H9 (cell line): ENCODE results near the gene ETFB. TPM values are rescaled to one million over a fixed set of nuclear protein-coding genes. Genes with fewer than 3 reads are reported as not detected.

ENCODE experiments used
- DNase-seq: peaks from one replicate; pipeline ENCODE4 v3.0.0-alpha.2; 2017
- H2AFZ ChIP-seq: one replicate; pipeline ENCODE4 v1.6.1; 2013; ENCODE audit warnings: mild to moderate bottlenecking, low read length, control low read depth, moderate library complexity
- H2AK5ac ChIP-seq: 2 replicates; pipeline ENCODE4 v1.6.1; 2013; ENCODE audit warnings: low read length, control low read depth, mixed read lengths; ENCODE audit not compliant: insufficient read length
- H2BK120ac ChIP-seq: one replicate; pipeline ENCODE4 v1.6.1; 2013; ENCODE audit warnings: low read depth, mild to moderate bottlenecking, low read length, control low read depth, inconsistent platforms; ENCODE audit not compliant: poor library complexity, severe bottlenecking
- H2BK12ac ChIP-seq: 2 replicates; pipeline ENCODE4 v1.6.1; 2013; ENCODE audit warnings: low read length, control low read depth, mixed read lengths, low read depth; ENCODE audit not compliant: insufficient read length
- H2BK15ac ChIP-seq: 2 replicates; pipeline ENCODE4 v1.6.1; 2013; ENCODE audit warnings: low read depth, low read length, control low read depth
- H2BK20ac ChIP-seq: one replicate; pipeline ENCODE4 v1.6.1; 2013; ENCODE audit warnings: low read depth, mild to moderate bottlenecking, low read length, control low read depth, inconsistent platforms; ENCODE audit not compliant: poor library complexity, severe bottlenecking
- H2BK5ac ChIP-seq: 2 replicates; pipeline ENCODE4 v1.6.1; 2013; ENCODE audit warnings: low read length, control low read depth, mixed read lengths; ENCODE audit not compliant: insufficient read length
- H3K14ac ChIP-seq: 2 replicates; pipeline ENCODE4 v1.6.1; 2013; ENCODE audit warnings: low read length, control low read depth; ENCODE audit not compliant: insufficient read depth
- H3K18ac ChIP-seq: 2 replicates; pipeline ENCODE4 v1.6.1; 2013; ENCODE audit warnings: low read depth, mild to moderate bottlenecking, mixed read lengths, low read length, control low read depth; ENCODE audit not compliant: insufficient read length
- H3K23ac ChIP-seq: 2 replicates; pipeline ENCODE4 v1.6.1; 2013; ENCODE audit warnings: low read length, control low read depth, mixed read lengths, low read depth; ENCODE audit not compliant: insufficient read length
- H3K23me2 ChIP-seq: 2 replicates; pipeline ENCODE4 v1.6.1; 2013; ENCODE audit warnings: low read depth, mild to moderate bottlenecking, mixed read lengths, low read length, control low read depth; ENCODE audit not compliant: insufficient read length, poor library complexity, severe bottlenecking
- H3K27ac ChIP-seq: 2 replicates; pipeline ENCODE4 v1.5.1; 2013; ENCODE audit warnings: low read length, control low read depth, mixed read lengths, low read depth; ENCODE audit not compliant: insufficient read length
- H3K27me3 ChIP-seq: 2 replicates; pipeline ENCODE4 v1.6.1; 2013; ENCODE audit warnings: low read length, control low read depth, inconsistent platforms; ENCODE audit not compliant: insufficient read depth
- H3K4ac ChIP-seq: 2 replicates; pipeline ENCODE4 v1.6.1; 2013; ENCODE audit warnings: low read depth, mild to moderate bottlenecking, control low read depth, inconsistent platforms, low read length, moderate library complexity
- H3K4me1 ChIP-seq: 2 replicates; pipeline ENCODE4 v1.6.1; 2013; ENCODE audit warnings: low read length, control low read depth, inconsistent platforms; ENCODE audit not compliant: insufficient read depth
- H3K4me2 ChIP-seq: 2 replicates; pipeline ENCODE4 v1.6.1; 2013; ENCODE audit warnings: low read length, control low read depth, mixed read lengths; ENCODE audit not compliant: insufficient read length, insufficient read depth
- H3K56ac ChIP-seq: 2 replicates; pipeline ENCODE4 v1.6.1; 2013; ENCODE audit warnings: low read depth, mild to moderate bottlenecking, mixed read lengths, low read length, control low read depth; ENCODE audit not compliant: insufficient read length
- H3K79me1 ChIP-seq: 2 replicates; pipeline ENCODE4 v1.6.1; 2013; ENCODE audit warnings: low read depth, mild to moderate bottlenecking, moderate library complexity, low read length, control low read depth, inconsistent platforms; ENCODE audit not compliant: insufficient read depth, poor library complexity, severe bottlenecking
- H3K79me2 ChIP-seq: 2 replicates; pipeline ENCODE4 v1.6.1; 2013; ENCODE audit warnings: low read length, control low read depth, inconsistent platforms; ENCODE audit not compliant: insufficient read depth
- H3K9ac ChIP-seq: 2 replicates; pipeline ENCODE4 v1.6.1; 2013; ENCODE audit warnings: low read length, control low read depth, mixed read lengths; ENCODE audit not compliant: insufficient read length; ENCODE audit errors: extremely low read depth
- H3K9me3 ChIP-seq: one replicate; pipeline ENCODE4 v1.6.1; 2013; ENCODE audit warnings: low read depth, low read length, inconsistent platforms; ENCODE audit not compliant: control insufficient read depth
- H3T11ph ChIP-seq: one replicate; pipeline ENCODE4 v1.6.1; 2013; ENCODE audit warnings: mild to moderate bottlenecking, low read length, control low read depth, inconsistent platforms
- H4K20me1 ChIP-seq: one replicate; pipeline ENCODE4 v1.6.1; 2013; ENCODE audit not compliant: control insufficient read depth, insufficient read length, insufficient read depth
- H4K5ac ChIP-seq: 2 replicates; pipeline ENCODE4 v1.6.1; 2013; ENCODE audit warnings: low read depth, mild to moderate bottlenecking, mixed read lengths, low read length, control low read depth; ENCODE audit not compliant: insufficient read length
- H4K8ac ChIP-seq: replicated peaks from 2 replicates; pipeline ENCODE4 v1.6.1; 2013; ENCODE audit warnings: low read length, control low read depth, mixed read lengths, low read depth; ENCODE audit not compliant: insufficient read length
- H4K91ac ChIP-seq: 2 replicates; pipeline ENCODE4 v1.6.1; 2013; ENCODE audit warnings: low read depth, mild to moderate bottlenecking, moderate library complexity, mixed read lengths, low read length, control low read depth; ENCODE audit not compliant: insufficient read length
- H3K27ac Mint-ChIP-seq, 3 experiments: 2 replicates in 2 of 3; 3 replicates in 1 of 3; pipeline ENCODE4 v1.8.0; 2020 to 2021; ENCODE audit warnings: mixed read lengths in 3 of 3, mild to moderate bottlenecking in 1 of 3, moderate library complexity in 1 of 3
- H3K27me3 Mint-ChIP-seq: 2 replicates; pipeline ENCODE4 v1.8.0; 2021; ENCODE audit warnings: low read depth, mild to moderate bottlenecking, moderate library complexity, mixed read lengths
- H3K36me3 Mint-ChIP-seq, 3 experiments: 2 replicates in 2 of 3; 3 replicates in 1 of 3; pipeline ENCODE4 v1.8.0; 2020 to 2021; ENCODE audit warnings: low read depth in 3 of 3, mixed read lengths in 3 of 3; ENCODE audit not compliant: insufficient read depth in 1 of 3
- H3K4me1 Mint-ChIP-seq, 2 experiments: 2 replicates each; pipeline ENCODE4 v1.8.0; 2020; ENCODE audit warnings: mixed read lengths in 2 of 2
- H3K4me3 Mint-ChIP-seq, 2 experiments: 2 replicates in 1 of 2; 3 replicates in 1 of 2; pipeline ENCODE4 v1.8.0; 2020 to 2021; ENCODE audit warnings: mild to moderate bottlenecking in 2 of 2, mixed read lengths in 2 of 2, moderate library complexity in 1 of 2
- H3K9me3 Mint-ChIP-seq, 2 experiments: 2 replicates in 1 of 2; 3 replicates in 1 of 2; pipeline ENCODE4 v1.8.0; 2020; ENCODE audit warnings: mild to moderate bottlenecking in 2 of 2, mixed read lengths in 2 of 2, moderate library complexity in 1 of 2
- CTCF ChIP-seq: fragments of 200-600 bp; sonication (generic); conservative IDR thresholded peaks from 3 replicates; pipeline ENCODE4 v1.8.0; 2021; ENCODE audit warnings: antibody characterized with exemption, mild to moderate bottlenecking
- WGBS: extraction: QIAGEN DNeasy Blood & Tissue Kit; methylation state at CpG from one replicate; pipeline ENCODE4 v1.1.7; 2013; ENCODE audit warnings: missing lambda C conversion rate, low lambda C conversion rate, mixed read lengths; ENCODE audit not compliant: insufficient read length; ENCODE audit errors: extremely low coverage; 5-methylcytosine and 5-hydroxymethylcytosine counted together
- total RNA-seq: library from RNA; stranded (reverse); gene quantifications from 2 replicates; pipeline ENCODE4 v1.2.1, GENCODE V29; 2021

The ETFB gene
- total RNA-seq, 1 experiment from 2014 or later = 49.4 TPM

- Histone ChIP-seq H3K18ac (no peak overlapping the region), H3K4ac (no peak overlapping the region), H3K9me3 (no peaks in the 10 kb centered on the region), H4K5ac (no peak overlapping the region), H3K9ac (no peak overlapping the region), H3K79me2 (no peaks in the 10 kb centered on the region), H4K91ac (no peak overlapping the region), H3K56ac (no peak overlapping the region), H2BK12ac (no peak overlapping the region), H2BK120ac (no peak overlapping the region), H3K4me1 (no peaks in the 10 kb centered on the region), H2AFZ (no peak overlapping the region), H3K4me2 (no peak overlapping the region), H3K79me1 (no peaks in the 10 kb centered on the region), H3K23me2 (no peaks in the 10 kb centered on the region), H2BK20ac (no peak overlapping the region), H3K23ac (no peak overlapping the region), H2BK5ac (no peak overlapping the region), H4K20me1 (no peaks in the 10 kb centered on the region), H2BK15ac (no peak overlapping the region), H3T11ph (no peak overlapping the region), H3K14ac (no peak overlapping the region), H3K27ac (no peak overlapping the region), H2AK5ac (no peak overlapping the region), H4K8ac (no peak overlapping the region), H3K27me3 (no peaks in the 10 kb centered on the region)
- H3K36me3 Mint-ChIP-seq = peaks cover 0 to 4% (median 4%) of the 10 kb centered on the region in 3 experiments; a peak in 5 of 7 replicates
- peaks cover 10 to 12% of the 10 kb centered on the region in 2 experiments for H3K4me1 Mint-ChIP-seq
- no peak overlapping the region for H3K27ac Mint-ChIP-seq
- H3K9me3 Mint-ChIP-seq = peaks cover 9 to 22% of the 10 kb centered on the region in 2 experiments; a peak in 4 of 5 replicates
- DNase-seq = no peak
- no CpG with 5 or more reads among the region's 3 CpGs for WGBS
- peaks cover 15% of the 10 kb centered on the region for H3K27me3 Mint-ChIP-seq
- H3K4me3 Mint-ChIP-seq = no peak overlapping the region
- TF ChIP-seq CTCF = no peak
Observed at GRCh38 chr19:51305479-51305878, 60.7 kb downstream of the ETFB start.
